Hindlimb muscle (tissue), 1 donor: Measurements from ENCODE around the gene ITPR1. TPM values are rescaled to one million over a fixed set of nuclear protein-coding genes. Genes with fewer than 3 reads are reported as not detected.
A peak's percentile ranks its signal among the peaks of the same experiment; 100 is the strongest.

Experiments used
- DNase-seq: peaks from one replicate; pipeline ENCODE4 v3.0.0-alpha.2; 2013
- polyA plus RNA-seq: library from polyadenylated mRNA; unstranded; fragments of 120-200 nt; gene quantifications from one replicate; pipeline ENCODE4 v1.2.1, GENCODE V29; 2013; ENCODE audit not compliant: insufficient read length

ITPR1 gene
- polyA plus RNA-seq, 1 donor = 16.7 TPM

- DNase-seq = no peak
Measured at GRCh38 chr3:4816718-4817117, 323.6 kb downstream of the ITPR1 start.

- no peak for DNase-seq
Measured at GRCh38 chr3:4817128-4817527, 324.0 kb downstream of the ITPR1 start.

GRCh38 chr3:4818164-4818563, 325.0 kb downstream of the ITPR1 start:
- no peak for DNase-seq

GRCh38 chr3:4818986-4819693, 326.0 kb downstream of the ITPR1 start:
- DNase-seq = no peak

GRCh38 chr3:4819746-4820145, 326.6 kb downstream of the ITPR1 start:
- no peak for DNase-seq

GRCh38 chr3:4820296-4821121, 327.4 kb downstream of the ITPR1 start:
- DNase-seq = no peak

- DNase-seq = no peak
Measured at GRCh38 chr3:4821338-4821737, 328.2 kb downstream of the ITPR1 start.

GRCh38 chr3:4821975-4822374, 328.8 kb downstream of the ITPR1 start:
- DNase-seq = no peak

- no peak for DNase-seq
Measured at GRCh38 chr3:4822568-4822967, 329.4 kb downstream of the ITPR1 start.

- no peak for DNase-seq
Measured at GRCh38 chr3:4823385-4823784, 330.2 kb downstream of the ITPR1 start.

GRCh38 chr3:4823986-4824925, 331.1 kb downstream of the ITPR1 start:
- DNase-seq = no peak

GRCh38 chr3:4824926-4825325, 331.8 kb downstream of the ITPR1 start:
- DNase-seq = no peak

- no peak for DNase-seq
Measured at GRCh38 chr3:4825436-4826236, 332.5 kb downstream of the ITPR1 start.

- peak; percentile 76 for DNase-seq
Measured at GRCh38 chr3:4826237-4827100, 333.3 kb downstream of the ITPR1 start.

GRCh38 chr3:4827767-4828166, 334.6 kb downstream of the ITPR1 start:
- no peak for DNase-seq

- no peak for DNase-seq
Measured at GRCh38 chr3:4828279-4829030, 335.3 kb downstream of the ITPR1 start.

GRCh38 chr3:4829031-4829394, 335.9 kb downstream of the ITPR1 start:
- DNase-seq = no peak

- no peak for DNase-seq
Measured at GRCh38 chr3:4830586-4830914, 337.4 kb downstream of the ITPR1 start.

GRCh38 chr3:4831580-4831950, 338.4 kb downstream of the ITPR1 start:
- no peak for DNase-seq

- DNase-seq = no peak
Measured at GRCh38 chr3:4833471-4833870, 340.3 kb downstream of the ITPR1 start.
